ENCODE results near the gene CFAP251. TPM values are rescaled to one million over a fixed set of nuclear protein-coding genes. Genes with fewer than 3 reads are reported as not detected.

Gene CFAP251
- total and polyA plus RNA-seq, 10 of the 15 experiments (the other 5 are each of a cell fraction or from before 2014, with no cell fraction given): 0.10 to 0.97 (median 0.64) TPM

DNA sequence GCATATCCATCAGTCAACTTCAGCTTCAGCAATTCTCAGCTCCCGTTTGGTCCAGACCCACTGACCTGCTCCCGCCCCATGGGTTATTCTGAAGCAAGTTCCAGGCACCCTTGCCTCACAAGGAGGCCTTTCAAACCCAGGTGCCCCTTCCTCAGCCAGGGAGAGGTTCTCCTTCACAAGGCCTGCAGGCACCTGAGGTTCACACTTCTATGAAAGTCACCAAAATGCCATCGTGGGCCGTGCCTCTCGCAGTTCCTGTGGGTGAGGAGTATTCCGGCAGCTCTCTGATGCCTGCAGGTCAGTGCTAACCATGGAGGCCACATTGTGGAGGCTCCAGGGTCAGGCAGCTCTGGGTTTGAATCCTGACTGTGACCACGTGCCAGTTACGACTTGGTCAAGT lies 63.1 kb downstream of the CFAP251 start:
- BruUV-seq (replicated peaks): no TSS peak
- Histone ChIP-seq H3K36me3 (ENCODE audit: control insufficient read depth in 2 of 2, insufficient read depth in 2 of 2, low read length in 1 of 2) (no peaks in the 10 kb centered on the region), H3K27me3 (replicated peaks in 1 of 2; ENCODE audit: control insufficient read depth in 2 of 2, insufficient read depth in 2 of 2, low read length in 1 of 2) (no peaks in the 10 kb centered on the region), H3K9me3 (replicated peaks; ENCODE audit: control insufficient read depth, insufficient read depth, low read length) (no peaks in the 10 kb centered on the region), H3K4me1 (ENCODE audit: control insufficient read depth, insufficient read depth, low read length) (peaks cover 33% of the 10 kb centered on the region), H3K27ac (ENCODE audit: control insufficient read depth, insufficient read depth) (no peak overlapping the region), H3K79me2 (ENCODE audit: control insufficient read depth, insufficient read depth, low read length) (no peaks in the 10 kb centered on the region), H3K4me2 (ENCODE audit: control insufficient read depth, insufficient read depth) (no peak overlapping the region), H3K9ac (ENCODE audit: control insufficient read depth, insufficient read depth, low read length) (no peak overlapping the region), H2AFZ (ENCODE audit: control insufficient read depth, low read depth, low read length) (no peak overlapping the region; the same call in 1 of the 2 replicates), H3K4me3 (no peak overlapping the region), H4K20me1 (ENCODE audit: control insufficient read depth, insufficient read depth) (no peaks in the 10 kb centered on the region)
- ChIA-PET SMC1A (ENCODE audit: uncharacterized antibody, unreplicated experiment) (interaction anchor here (2.2 kb wide), 1 partner anchor 11 kb away, joined by 7 read pairs; no protein-coding TSS in a partner anchor), CTCF (interaction anchor here (1.8 kb wide), 1 partner anchor 63 kb away, joined by 5 read pairs; the partner anchor contains the start of gene CFAP251), RAD21 (ENCODE audit: unreplicated experiment) (interaction anchor here (6.2 kb wide), 1 partner anchor 10 kb away, joined by 28 read pairs; no protein-coding TSS in a partner anchor), POLR2A (interaction anchor here (0.6 to 2.1 kb wide), 2 partner anchors 10 to 44 kb away, joined by 3 to 12 read pairs; no protein-coding TSS in a partner anchor)
- intact Hi-C loops (cut with micrococcal nuclease; ENCODE audit: unreplicated experiment): no loop called here
- ATAC-seq (no peak), DNase-seq (ENCODE audit: low read depth, low spot score) (no peak), FAIRE-seq (no peak)
- in situ Hi-C loops (cut with MboI): no loop called here
- no peak for TF ChIP-seq IKZF2 (IDR thresholded peaks at IDR 0.05)
- no peak for TF ChIP-seq TCF7 (IDR thresholded peaks at IDR 0.05; ENCODE audit: borderline replicate concordance)
- TF ChIP-seq, protein P1, sequence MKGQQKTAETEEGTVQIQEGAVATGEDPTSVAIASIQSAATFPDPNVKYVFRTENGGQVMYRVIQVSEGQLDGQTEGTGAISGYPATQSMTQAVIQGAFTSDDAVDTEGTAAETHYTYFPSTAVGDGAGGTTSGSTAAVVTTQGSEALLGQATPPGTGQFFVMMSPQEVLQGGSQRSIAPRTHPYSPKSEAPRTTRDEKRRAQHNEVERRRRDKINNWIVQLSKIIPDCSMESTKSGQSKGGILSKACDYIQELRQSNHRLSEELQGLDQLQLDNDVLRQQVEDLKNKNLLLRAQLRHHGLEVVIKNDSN (IDR thresholded peaks at IDR 0.05; ENCODE audit: borderline replicate concordance, extremely low read length, insufficient read depth, low read depth, low read length): no peak
- WGBS (ENCODE audit: insufficient coverage, insufficient replicate concordance, low lambda C conversion rate, missing lambda C conversion rate): 66% methylated on average over 8 of the region's 8 CpGs

DNA sequence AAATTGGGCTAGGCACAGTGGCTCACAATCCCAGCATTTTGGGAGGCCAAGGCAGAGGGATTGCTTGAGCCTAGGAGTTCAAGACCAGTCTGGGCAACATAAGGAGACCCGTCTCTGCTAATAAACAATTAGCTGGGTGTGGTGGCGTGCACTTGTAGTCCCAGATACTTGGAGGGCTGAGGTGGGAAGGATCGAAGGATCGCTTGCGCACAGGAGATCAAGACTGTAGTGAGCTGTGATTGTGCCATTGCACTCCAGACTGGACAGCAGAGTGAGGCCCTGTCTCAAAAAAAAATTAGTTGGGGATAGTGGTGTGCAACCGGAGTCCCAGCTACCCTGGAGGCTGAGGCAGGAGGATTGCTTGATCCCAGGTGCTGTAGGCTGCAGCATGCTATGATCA lies 64.6 kb downstream of the CFAP251 start:
- FAIRE-seq: no peak
- peaks cover 33% of the 10 kb centered on the region for H3K4me1 ChIP-seq (ENCODE audit: control insufficient read depth, insufficient read depth, low read length)
- POLR2A ChIA-PET: interaction anchor here (1.1 kb wide), 1 partner anchor 9 kb away, joined by 6 read pairs; no protein-coding TSS in a partner anchor

More for the DNA sequence above, 64.6 kb downstream of the CFAP251 start:
- H3K27ac ChIP-seq (ENCODE audit: control insufficient read depth, insufficient read depth): no peak overlapping the region
- no peaks in the 10 kb centered on the region for H3K9me3 ChIP-seq (replicated peaks; ENCODE audit: control insufficient read depth, insufficient read depth, low read length)
- ATAC-seq: no peak
- no peak overlapping the region for H3K4me2 ChIP-seq (ENCODE audit: control insufficient read depth, insufficient read depth)
- no peak overlapping the region for H2AFZ ChIP-seq (ENCODE audit: control insufficient read depth, low read depth, low read length)
- SMC1A ChIA-PET (ENCODE audit: uncharacterized antibody, unreplicated experiment): interaction anchor here (0.5 to 1.4 kb wide), 4 partner anchors 9 to 425 kb away, joined by 3 to 5 read pairs (median 4); no protein-coding TSS in a partner anchor
- in situ Hi-C loops (cut with MboI): no loop called here
- H3K79me2 ChIP-seq (ENCODE audit: control insufficient read depth, insufficient read depth, low read length): no peaks in the 10 kb centered on the region
- TF ChIP-seq, protein P2, sequence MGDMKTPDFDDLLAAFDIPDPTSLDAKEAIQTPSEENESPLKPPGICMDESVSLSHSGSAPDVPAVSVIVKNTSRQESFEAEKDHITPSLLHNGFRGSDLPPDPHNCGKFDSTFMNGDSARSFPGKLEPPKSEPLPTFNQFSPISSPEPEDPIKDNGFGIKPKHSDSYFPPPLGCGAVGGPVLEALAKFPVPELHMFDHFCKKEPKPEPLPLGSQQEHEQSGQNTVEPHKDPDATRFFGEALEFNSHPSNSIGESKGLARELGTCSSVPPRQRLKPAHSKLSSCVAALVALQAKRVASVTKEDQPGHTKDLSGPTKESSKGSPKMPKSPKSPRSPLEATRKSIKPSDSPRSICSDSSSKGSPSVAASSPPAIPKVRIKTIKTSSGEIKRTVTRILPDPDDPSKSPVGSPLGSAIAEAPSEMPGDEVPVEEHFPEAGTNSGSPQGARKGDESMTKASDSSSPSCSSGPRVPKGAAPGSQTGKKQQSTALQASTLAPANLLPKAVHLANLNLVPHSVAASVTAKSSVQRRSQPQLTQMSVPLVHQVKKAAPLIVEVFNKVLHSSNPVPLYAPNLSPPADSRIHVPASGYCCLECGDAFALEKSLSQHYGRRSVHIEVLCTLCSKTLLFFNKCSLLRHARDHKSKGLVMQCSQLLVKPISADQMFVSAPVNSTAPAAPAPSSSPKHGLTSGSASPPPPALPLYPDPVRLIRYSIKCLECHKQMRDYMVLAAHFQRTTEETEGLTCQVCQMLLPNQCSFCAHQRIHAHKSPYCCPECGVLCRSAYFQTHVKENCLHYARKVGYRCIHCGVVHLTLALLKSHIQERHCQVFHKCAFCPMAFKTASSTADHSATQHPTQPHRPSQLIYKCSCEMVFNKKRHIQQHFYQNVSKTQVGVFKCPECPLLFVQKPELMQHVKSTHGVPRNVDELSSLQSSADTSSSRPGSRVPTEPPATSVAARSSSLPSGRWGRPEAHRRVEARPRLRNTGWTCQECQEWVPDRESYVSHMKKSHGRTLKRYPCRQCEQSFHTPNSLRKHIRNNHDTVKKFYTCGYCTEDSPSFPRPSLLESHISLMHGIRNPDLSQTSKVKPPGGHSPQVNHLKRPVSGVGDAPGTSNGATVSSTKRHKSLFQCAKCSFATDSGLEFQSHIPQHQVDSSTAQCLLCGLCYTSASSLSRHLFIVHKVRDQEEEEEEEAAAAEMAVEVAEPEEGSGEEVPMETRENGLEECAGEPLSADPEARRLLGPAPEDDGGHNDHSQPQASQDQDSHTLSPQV (IDR thresholded peaks at IDR 0.05): no peak
- TF ChIP-seq, protein P3, sequence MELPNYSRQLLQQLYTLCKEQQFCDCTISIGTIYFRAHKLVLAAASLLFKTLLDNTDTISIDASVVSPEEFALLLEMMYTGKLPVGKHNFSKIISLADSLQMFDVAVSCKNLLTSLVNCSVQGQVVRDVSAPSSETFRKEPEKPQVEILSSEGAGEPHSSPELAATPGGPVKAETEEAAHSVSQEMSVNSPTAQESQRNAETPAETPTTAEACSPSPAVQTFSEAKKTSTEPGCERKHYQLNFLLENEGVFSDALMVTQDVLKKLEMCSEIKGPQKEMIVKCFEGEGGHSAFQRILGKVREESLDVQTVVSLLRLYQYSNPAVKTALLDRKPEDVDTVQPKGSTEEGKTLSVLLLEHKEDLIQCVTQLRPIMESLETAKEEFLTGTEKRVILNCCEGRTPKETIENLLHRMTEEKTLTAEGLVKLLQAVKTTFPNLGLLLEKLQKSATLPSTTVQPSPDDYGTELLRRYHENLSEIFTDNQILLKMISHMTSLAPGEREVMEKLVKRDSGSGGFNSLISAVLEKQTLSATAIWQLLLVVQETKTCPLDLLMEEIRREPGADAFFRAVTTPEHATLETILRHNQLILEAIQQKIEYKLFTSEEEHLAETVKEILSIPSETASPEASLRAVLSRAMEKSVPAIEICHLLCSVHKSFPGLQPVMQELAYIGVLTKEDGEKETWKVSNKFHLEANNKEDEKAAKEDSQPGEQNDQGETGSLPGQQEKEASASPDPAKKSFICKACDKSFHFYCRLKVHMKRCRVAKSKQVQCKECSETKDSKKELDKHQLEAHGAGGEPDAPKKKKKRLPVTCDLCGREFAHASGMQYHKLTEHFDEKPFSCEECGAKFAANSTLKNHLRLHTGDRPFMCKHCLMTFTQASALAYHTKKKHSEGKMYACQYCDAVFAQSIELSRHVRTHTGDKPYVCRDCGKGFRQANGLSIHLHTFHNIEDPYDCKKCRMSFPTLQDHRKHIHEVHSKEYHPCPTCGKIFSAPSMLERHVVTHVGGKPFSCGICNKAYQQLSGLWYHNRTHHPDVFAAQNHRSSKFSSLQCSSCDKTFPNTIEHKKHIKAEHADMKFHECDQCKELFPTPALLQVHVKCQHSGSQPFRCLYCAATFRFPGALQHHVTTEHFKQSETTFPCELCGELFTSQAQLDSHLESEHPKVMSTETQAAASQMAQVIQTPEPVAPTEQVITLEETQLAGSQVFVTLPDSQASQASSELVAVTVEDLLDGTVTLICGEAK (IDR thresholded peaks at IDR 0.05; ENCODE audit: borderline replicate concordance): no peak
- no peak for TF ChIP-seq NFXL1 (IDR thresholded peaks at IDR 0.05; ENCODE audit: borderline replicate concordance)
- intact Hi-C loops (cut with micrococcal nuclease; ENCODE audit: unreplicated experiment): no loop called here
- no peaks in the 10 kb centered on the region for H3K27me3 ChIP-seq (replicated peaks in 1 of 2; ENCODE audit: control insufficient read depth in 2 of 2, insufficient read depth in 2 of 2, low read length in 1 of 2)
- RAD21 ChIA-PET (ENCODE audit: unreplicated experiment): interaction anchor here (0.8 to 6.2 kb wide), 3 partner anchors 8 to 64 kb away, joined by 3 to 28 read pairs (median 4); partner anchors contain the start of gene CFAP251
- WGBS (ENCODE audit: insufficient coverage, insufficient replicate concordance, low lambda C conversion rate, missing lambda C conversion rate): 93% methylated on average over 6 of the region's 6 CpGs
- no peaks in the 10 kb centered on the region for H4K20me1 ChIP-seq (ENCODE audit: control insufficient read depth, insufficient read depth)
- no peak overlapping the region for H3K9ac ChIP-seq (ENCODE audit: control insufficient read depth, insufficient read depth, low read length)
- H3K36me3 ChIP-seq (ENCODE audit: control insufficient read depth in 2 of 2, insufficient read depth in 2 of 2, low read length in 1 of 2): no peaks in the 10 kb centered on the region
- CTCF ChIA-PET: interaction anchor here (1.1 to 1.2 kb wide), 2 partner anchors 8 to 171 kb away, joined by 4 read pairs; no protein-coding TSS in a partner anchor
- no peak overlapping the region for H3K4me3 ChIP-seq
- DNase-seq (ENCODE audit: low read depth, low spot score): no peak
- BruUV-seq (replicated peaks): no TSS peak

Measured in GM12878 (cell line).